Brain microvascular endothelial cell (primary cell): Measurements from ENCODE around the gene PC.
A peak's percentile ranks its signal among the peaks of the same experiment; 100 is the strongest.

Experiments used
- DNase-seq: peaks from one replicate; pipeline ENCODE4 v3.0.0-alpha.2; 2020
- H3K27ac ChIP-seq: fragments of 250-450 bp; sonication (Bioruptor Pico); 2 replicates; pipeline ENCODE4 v1.5.1; 2020; ENCODE audit warnings: mild to moderate bottlenecking, moderate library complexity
- H3K27me3 ChIP-seq: fragments of 250-450 bp; sonication (Bioruptor Pico); replicated peaks from 2 replicates; pipeline ENCODE4 v1.5.1; 2020; ENCODE audit warnings: mild to moderate bottlenecking
- H3K36me3 ChIP-seq: fragments of 250-450 bp; sonication (Bioruptor Pico); replicated peaks from 2 replicates; pipeline ENCODE4 v1.5.1; 2020; ENCODE audit warnings: mild to moderate bottlenecking
- H3K4me3 ChIP-seq: 2 replicates; pipeline ENCODE4 v1.5.1; 2011; ENCODE audit warnings: low read depth, mild to moderate bottlenecking, control low read depth, low read length, moderate library complexity
- in situ Hi-C: cut with HindIII; loops from 2 replicates; pipeline ENCODE4 v1.10.0; 2017; ENCODE audit warnings: low sequenced_read_pairs, low pct_ligation_motif_present
- TF ChIP-seq, protein P1 (sequence below): IDR thresholded peaks from 2 replicates; pipeline ENCODE4 v1.5.1; 2011; ENCODE audit warnings: low read depth, mild to moderate bottlenecking, moderate library complexity, low read length, control low read depth, inconsistent platforms; ENCODE audit errors: missing control alignments

Gene PC

DNA sequence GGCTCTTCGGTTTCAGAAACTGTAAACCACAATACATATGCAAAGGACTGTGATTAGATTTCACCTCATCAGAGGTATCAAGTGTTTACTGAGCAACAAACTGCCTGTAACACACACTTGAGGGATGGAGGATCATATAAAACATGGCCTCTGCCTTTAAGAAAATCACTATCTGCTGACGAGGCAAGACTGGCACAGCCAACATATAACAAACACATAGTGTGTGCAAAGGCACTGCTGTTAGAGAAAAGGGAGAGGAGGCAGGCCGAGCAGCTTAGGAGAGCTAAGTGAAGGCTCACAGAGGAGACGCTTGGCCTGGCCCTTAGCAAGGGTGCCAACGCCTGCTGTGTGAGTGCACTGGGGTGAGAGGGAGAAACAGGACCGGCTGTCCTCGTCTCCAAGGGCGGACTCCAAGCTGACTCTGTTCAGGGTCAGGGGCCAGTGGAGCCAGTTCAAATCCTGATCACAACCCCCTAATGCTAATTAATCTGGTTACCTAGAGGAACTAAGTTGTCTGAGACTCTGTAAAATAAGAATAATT is 53.1 kb downstream of the PC start:
- TF ChIP-seq, protein P1, sequence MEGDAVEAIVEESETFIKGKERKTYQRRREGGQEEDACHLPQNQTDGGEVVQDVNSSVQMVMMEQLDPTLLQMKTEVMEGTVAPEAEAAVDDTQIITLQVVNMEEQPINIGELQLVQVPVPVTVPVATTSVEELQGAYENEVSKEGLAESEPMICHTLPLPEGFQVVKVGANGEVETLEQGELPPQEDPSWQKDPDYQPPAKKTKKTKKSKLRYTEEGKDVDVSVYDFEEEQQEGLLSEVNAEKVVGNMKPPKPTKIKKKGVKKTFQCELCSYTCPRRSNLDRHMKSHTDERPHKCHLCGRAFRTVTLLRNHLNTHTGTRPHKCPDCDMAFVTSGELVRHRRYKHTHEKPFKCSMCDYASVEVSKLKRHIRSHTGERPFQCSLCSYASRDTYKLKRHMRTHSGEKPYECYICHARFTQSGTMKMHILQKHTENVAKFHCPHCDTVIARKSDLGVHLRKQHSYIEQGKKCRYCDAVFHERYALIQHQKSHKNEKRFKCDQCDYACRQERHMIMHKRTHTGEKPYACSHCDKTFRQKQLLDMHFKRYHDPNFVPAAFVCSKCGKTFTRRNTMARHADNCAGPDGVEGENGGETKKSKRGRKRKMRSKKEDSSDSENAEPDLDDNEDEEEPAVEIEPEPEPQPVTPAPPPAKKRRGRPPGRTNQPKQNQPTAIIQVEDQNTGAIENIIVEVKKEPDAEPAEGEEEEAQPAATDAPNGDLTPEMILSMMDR: no peak
- no peak overlapping the region for H3K4me3 ChIP-seq
- H3K27ac ChIP-seq: no peak overlapping the region
- H3K36me3 ChIP-seq: no peaks in the 10 kb centered on the region
- DNase-seq: no peak
- H3K27me3 ChIP-seq: no peaks in the 10 kb centered on the region
- in situ Hi-C loops: no loop called here

DNA sequence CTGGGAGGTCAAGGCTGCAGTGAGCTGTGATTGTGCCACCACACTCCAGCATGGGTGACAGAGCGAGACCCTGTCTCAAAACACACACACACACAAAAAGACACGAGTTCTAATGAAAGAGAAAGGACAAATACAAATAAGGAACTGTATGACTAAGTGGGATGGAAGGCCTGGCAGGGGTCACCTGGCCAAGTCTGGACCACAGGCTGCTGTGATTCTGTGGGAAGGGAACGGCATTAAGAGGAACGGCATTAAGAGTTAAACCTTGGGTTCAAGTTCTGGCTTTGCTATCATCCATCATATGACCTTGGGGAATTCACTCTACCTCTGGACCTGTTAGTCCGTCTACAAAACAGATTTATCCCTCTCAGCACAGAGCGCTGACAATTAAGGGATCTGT is 53.6 kb downstream of the PC start:
- Histone ChIP-seq H3K27ac (peak overlapping the region; percentile 35), H3K4me3 (no peak overlapping the region), H3K36me3 (no peaks in the 10 kb centered on the region), H3K27me3 (no peaks in the 10 kb centered on the region)
- TF ChIP-seq, protein P1: no peak
- peak; percentile 22 for DNase-seq
- in situ Hi-C loops: no loop called here

DNA sequence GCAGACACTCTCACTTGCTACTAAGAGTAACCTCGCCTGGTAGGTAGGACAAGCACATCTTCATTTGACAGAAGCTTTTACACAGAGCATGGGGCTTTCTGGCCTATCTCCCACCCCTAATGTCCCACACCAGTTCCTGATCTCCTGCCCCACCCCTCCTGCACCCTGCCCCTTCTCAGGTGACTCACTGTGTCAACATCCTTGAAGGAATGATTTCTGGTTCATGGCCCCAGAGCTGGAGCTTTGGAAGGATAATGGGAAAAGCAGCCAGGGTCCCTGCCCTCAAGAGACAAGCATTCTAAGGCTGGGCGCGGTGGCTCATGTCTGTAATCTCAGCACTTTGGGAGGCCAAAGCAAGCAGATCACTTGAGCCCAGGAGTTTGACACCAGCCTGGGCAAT is 54.1 kb downstream of the PC start:
- no peak overlapping the region for H3K4me3 ChIP-seq
- DNase-seq: peak; percentile 28

DNA sequence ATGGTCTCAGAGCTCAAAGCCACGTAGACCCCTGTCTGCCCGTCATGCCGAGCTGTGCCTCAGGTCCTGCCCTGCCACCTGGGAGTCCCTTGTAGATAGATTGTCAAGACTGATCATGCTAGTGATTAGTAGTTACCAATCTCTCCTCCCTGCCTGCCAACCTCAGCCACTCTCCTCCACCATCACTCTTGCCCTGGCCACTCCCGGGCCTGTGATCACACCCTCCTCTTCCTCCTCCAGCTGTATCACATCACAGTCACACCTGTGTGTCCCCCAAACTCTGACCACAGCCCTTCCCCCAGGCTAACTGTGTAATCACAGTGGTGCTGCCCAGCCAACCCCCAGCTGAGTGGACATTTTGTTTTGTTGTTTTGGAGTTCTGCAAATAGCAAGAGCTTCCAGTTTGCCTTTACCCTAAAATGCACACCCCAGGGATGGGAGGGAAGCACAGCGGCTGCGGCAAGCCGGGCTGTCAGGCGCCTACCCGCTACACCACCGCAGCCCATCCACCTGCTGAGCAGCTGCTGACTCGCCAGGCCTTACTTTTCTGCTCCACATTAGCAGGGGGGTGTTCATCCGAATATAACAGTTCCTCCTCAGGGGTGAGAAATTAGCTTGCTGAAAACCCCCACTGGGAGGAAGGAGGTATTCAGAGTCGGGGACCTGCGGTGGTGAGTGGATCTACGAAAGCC is 55.6 kb downstream of the PC start:
- Histone ChIP-seq H3K27ac (no peak overlapping the region), H3K27me3 (no peaks in the 10 kb centered on the region), H3K4me3 (no peak overlapping the region), H3K36me3 (no peaks in the 10 kb centered on the region)
- in situ Hi-C loops: no loop called here
- DNase-seq: no peak
- TF ChIP-seq, protein P1: no peak

More for the DNA sequence above, 54.1 kb downstream of the PC start:
- Histone ChIP-seq H3K36me3 (no peaks in the 10 kb centered on the region), H3K27ac (peak overlapping the region; percentile 35), H3K27me3 (no peaks in the 10 kb centered on the region)
- TF ChIP-seq, protein P1: no peak
- in situ Hi-C loops: no loop called here

DNA sequence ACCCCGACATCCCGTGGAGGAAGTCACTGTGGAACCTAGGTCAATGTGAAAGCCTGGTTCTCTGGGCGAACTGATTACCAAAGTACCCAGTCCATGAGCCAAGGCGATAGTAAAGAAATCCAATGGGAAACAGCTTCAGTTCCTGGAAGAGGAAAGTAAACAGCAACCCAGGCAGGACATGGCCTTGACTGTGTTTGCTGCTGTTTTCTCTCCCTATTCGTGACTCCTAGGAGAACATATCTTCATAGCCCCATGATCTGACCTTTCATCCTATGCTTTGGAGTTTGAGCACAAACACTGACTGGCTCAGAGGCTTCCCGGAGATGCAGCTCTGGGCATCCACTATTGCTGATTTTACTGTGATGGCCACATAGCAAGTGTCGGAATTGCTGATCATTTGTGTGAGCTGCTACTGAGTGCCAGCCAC is 56.2 kb downstream of the PC start:
- in situ Hi-C loops: no loop called here
- Histone ChIP-seq H3K27me3 (no peaks in the 10 kb centered on the region), H3K36me3 (no peaks in the 10 kb centered on the region), H3K4me3 (no peak overlapping the region), H3K27ac (no peak overlapping the region)
- DNase-seq: no peak
- TF ChIP-seq, protein P1: no peak
